Loucy (cell line): ENCODE results near the gene SEMA5A.

ENCODE experiments used
- H2AFZ ChIP-seq: fragments of 200-600 bp; sonication (generic); 2 replicates; pipeline ENCODE4 v1.6.0; 2016; ENCODE audit warnings: antibody characterized with exemption, mild to moderate bottlenecking, low read length, moderate library complexity
- H3F3A ChIP-seq: fragments of 200-600 bp; 2 replicates; pipeline ENCODE4 v1.6.0; 2016; ENCODE audit warnings: antibody characterized with exemption, low read depth, mild to moderate bottlenecking
- H3K27me3 ChIP-seq: fragments of 200-600 bp; sonication (generic); 2 replicates; pipeline ENCODE4 v1.6.1; 2014; ENCODE audit warnings: low read length, mild to moderate bottlenecking; ENCODE audit not compliant: insufficient read depth, poor library complexity, severe bottlenecking
- H3K36me3 ChIP-seq: fragments of 200-600 bp; sonication (generic); 2 replicates; pipeline ENCODE4 v1.6.1; 2016; ENCODE audit warnings: low read length; ENCODE audit not compliant: insufficient read depth
- H3K4me1 ChIP-seq: fragments of 200-600 bp; sonication (generic); 2 replicates; pipeline ENCODE4 v1.5.1; 2014; ENCODE audit warnings: low read length, mild to moderate bottlenecking; ENCODE audit not compliant: insufficient read depth, poor library complexity, severe bottlenecking
- H3K4me2 ChIP-seq: fragments of 200-600 bp; sonication (generic); 2 replicates; pipeline ENCODE4 v1.6.0; 2014; ENCODE audit warnings: antibody characterized with exemption, low read length, low read depth, mild to moderate bottlenecking; ENCODE audit not compliant: poor library complexity, severe bottlenecking
- H3K4me3 ChIP-seq: fragments of 200-600 bp; sonication (generic); 2 replicates; pipeline ENCODE4 v1.5.1; 2014; ENCODE audit warnings: low read length, mild to moderate bottlenecking, mixed read lengths; ENCODE audit not compliant: poor library complexity, severe bottlenecking
- H3K79me2 ChIP-seq: fragments of 200-600 bp; sonication (generic); 2 replicates; pipeline ENCODE4 v1.6.1; 2014; ENCODE audit warnings: low read length; ENCODE audit not compliant: insufficient read depth
- H3K9ac ChIP-seq: fragments of 200-600 bp; sonication (generic); 2 replicates; pipeline ENCODE4 v1.6.0; 2014; ENCODE audit warnings: mild to moderate bottlenecking, low read depth, low read length, moderate library complexity; ENCODE audit not compliant: poor library complexity, severe bottlenecking
- H3K9me2 ChIP-seq: fragments of 200-600 bp; sonication (generic); replicated peaks from 2 replicates; pipeline ENCODE4 v1.6.1; 2016; ENCODE audit warnings: low read depth, low read length, mixed read lengths
- H3K9me3 ChIP-seq: fragments of 200-600 bp; sonication (generic); 2 replicates; pipeline ENCODE4 v1.6.1; 2014; ENCODE audit warnings: mild to moderate bottlenecking, antibody characterized with exemption, low read length, low read depth; ENCODE audit not compliant: insufficient read depth
- H4K20me1 ChIP-seq: fragments of 200-600 bp; sonication (generic); 2 replicates; pipeline ENCODE4 v1.6.0; 2014; ENCODE audit warnings: antibody characterized with exemption, low read length, mild to moderate bottlenecking; ENCODE audit not compliant: insufficient read depth, poor library complexity, severe bottlenecking
- EZH2phosphoT487 ChIP-seq: fragments of 200-600 bp; IDR thresholded peaks from 2 replicates; pipeline ENCODE4 v1.6.1; 2018; ENCODE audit warnings: antibody characterized with exemption, mild to moderate bottlenecking, moderate library complexity, borderline replicate concordance
- TF ChIP-seq, protein P1 (sequence below): fragments of 200-600 bp; sonication (generic); conservative IDR thresholded peaks from 2 replicates; pipeline ENCODE4 v1.5.1; 2014; ENCODE audit warnings: mild to moderate bottlenecking, antibody characterized with exemption, low read length

Gene SEMA5A

DNA sequence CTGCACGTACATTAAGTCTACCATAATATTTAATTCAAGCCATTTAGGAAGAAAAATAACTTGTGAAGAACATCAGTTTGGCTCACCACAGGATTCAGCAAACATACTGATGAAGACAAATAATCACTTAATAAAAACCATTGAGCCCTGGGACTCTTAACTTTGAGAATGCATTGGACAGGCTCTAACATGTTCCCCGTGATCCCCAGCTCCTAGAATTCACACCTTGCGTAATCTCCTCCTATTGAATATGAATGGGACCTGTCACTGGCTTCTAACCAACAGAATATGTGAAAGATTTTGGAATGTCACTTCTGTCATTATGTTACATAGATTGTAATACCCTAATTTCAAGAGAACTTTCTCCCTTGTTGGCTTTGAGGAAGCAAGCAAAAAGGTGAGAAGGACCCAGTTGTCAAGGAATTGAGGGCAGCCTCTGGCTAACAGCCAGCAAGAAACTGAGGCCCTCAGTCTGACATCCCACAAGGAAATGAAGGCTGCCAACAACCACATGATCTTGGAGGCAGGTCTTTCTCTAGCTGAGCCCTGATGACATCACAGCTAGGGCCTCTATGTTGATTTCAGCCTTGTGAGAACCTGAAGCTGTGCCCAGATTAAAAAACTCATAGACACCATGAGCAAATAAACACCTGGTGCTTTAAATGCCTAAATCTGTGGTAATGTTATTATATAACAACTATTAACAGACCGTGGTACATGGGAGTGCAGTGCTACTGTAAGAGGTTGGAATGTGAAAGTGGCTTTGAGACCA lies 433.2 kb downstream of the SEMA5A start:
- no peaks in the 10 kb centered on the region for H3K4me1 ChIP-seq
- no peaks in the 10 kb centered on the region for H4K20me1 ChIP-seq
- no peak overlapping the region for H3K4me2 ChIP-seq
- no peak overlapping the region for H3K4me3 ChIP-seq
- H3K9ac ChIP-seq, result no peak overlapping the region
- no peaks in the 10 kb centered on the region for H3K36me3 ChIP-seq
- TF ChIP-seq, protein P1, sequence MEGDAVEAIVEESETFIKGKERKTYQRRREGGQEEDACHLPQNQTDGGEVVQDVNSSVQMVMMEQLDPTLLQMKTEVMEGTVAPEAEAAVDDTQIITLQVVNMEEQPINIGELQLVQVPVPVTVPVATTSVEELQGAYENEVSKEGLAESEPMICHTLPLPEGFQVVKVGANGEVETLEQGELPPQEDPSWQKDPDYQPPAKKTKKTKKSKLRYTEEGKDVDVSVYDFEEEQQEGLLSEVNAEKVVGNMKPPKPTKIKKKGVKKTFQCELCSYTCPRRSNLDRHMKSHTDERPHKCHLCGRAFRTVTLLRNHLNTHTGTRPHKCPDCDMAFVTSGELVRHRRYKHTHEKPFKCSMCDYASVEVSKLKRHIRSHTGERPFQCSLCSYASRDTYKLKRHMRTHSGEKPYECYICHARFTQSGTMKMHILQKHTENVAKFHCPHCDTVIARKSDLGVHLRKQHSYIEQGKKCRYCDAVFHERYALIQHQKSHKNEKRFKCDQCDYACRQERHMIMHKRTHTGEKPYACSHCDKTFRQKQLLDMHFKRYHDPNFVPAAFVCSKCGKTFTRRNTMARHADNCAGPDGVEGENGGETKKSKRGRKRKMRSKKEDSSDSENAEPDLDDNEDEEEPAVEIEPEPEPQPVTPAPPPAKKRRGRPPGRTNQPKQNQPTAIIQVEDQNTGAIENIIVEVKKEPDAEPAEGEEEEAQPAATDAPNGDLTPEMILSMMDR, result no peak
- no peak for TF ChIP-seq EZH2phosphoT487
- no peaks in the 10 kb centered on the region for H3F3A ChIP-seq
- H3K79me2 ChIP-seq, result no peaks in the 10 kb centered on the region
- H3K27me3 ChIP-seq, result no peaks in the 10 kb centered on the region
- H3K9me3 ChIP-seq, result peaks cover 8% of the 10 kb centered on the region; the same call in 1 of the 2 replicates
- H3K9me2 ChIP-seq, result no peaks in the 10 kb centered on the region
- H2AFZ ChIP-seq, result no peak overlapping the region

DNA sequence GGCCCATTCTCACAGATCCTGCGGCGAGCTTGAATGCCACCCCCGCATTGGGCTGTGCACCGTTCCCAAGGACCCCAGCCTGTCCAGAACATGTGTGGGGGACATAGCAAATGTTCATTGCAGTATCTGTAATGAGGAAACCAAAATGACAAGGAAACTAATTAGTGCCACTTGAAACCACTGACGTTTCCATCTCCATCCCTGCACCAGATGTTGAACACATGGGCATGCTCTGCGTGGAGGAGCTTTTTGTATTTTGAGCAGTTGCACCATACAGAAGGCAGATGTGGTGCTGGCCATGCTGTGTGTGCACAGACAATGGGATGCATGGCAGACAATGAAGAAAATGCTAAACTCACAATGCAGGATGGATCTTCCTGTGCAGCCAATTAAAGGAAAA lies 437.7 kb downstream of the SEMA5A start:
- Histone ChIP-seq H3K79me2 (no peaks in the 10 kb centered on the region), H3K4me3 (no peak overlapping the region), H3K9me3 (no peaks in the 10 kb centered on the region; the same call in 1 of the 2 replicates), H3K4me2 (no peak overlapping the region), H3K9ac (no peak overlapping the region), H3K36me3 (no peaks in the 10 kb centered on the region), H3K9me2 (no peaks in the 10 kb centered on the region), H3K4me1 (no peaks in the 10 kb centered on the region), H2AFZ (no peak overlapping the region), H3F3A (no peaks in the 10 kb centered on the region), H3K27me3 (no peaks in the 10 kb centered on the region), H4K20me1 (no peaks in the 10 kb centered on the region)
- TF ChIP-seq EZH2phosphoT487, result no peak
- TF ChIP-seq, protein P1, result no peak

DNA sequence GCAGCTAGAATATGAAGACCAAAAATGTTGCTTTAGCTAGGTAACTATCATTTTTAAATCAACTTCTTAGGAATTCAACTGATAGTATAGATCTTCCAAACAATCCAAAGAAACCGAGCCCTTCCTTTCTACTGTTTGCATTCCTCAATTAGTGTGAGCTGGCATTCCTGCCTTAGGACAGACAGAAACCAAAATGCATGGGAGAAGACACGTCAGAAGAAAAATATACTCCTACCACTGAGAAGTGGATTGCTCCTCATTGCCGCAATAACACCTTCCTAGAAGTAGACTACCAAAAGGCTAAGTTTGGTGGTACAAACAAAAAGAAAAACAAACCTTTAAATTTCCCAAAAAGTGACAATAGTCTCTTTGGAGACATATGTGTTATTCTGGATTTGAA lies 440.0 kb downstream of the SEMA5A start:
- no peaks in the 10 kb centered on the region for H3F3A ChIP-seq
- H3K4me3 ChIP-seq, result no peak overlapping the region
- H3K79me2 ChIP-seq, result no peaks in the 10 kb centered on the region
- H3K27me3 ChIP-seq, result no peaks in the 10 kb centered on the region
- H3K9me3 ChIP-seq, result no peaks in the 10 kb centered on the region
- H3K36me3 ChIP-seq, result no peaks in the 10 kb centered on the region
- H3K9ac ChIP-seq, result no peak overlapping the region
- TF ChIP-seq, protein P1, result no peak
- no peak for TF ChIP-seq EZH2phosphoT487
- H3K4me2 ChIP-seq, result no peak overlapping the region
- H3K4me1 ChIP-seq, result no peaks in the 10 kb centered on the region
- H4K20me1 ChIP-seq, result no peaks in the 10 kb centered on the region
- no peaks in the 10 kb centered on the region for H3K9me2 ChIP-seq
- no peak overlapping the region for H2AFZ ChIP-seq
